Esophagus squamous epithelium (tissue), 4 donors: Measurements from ENCODE around the gene ODF4.
"Not testable (repeated sequence)": the region's sequence is repeated elsewhere in the genome, so short reads cannot be mapped to it uniquely, and the experiment has no call there.

Source experiments
- CTCF ChIP-seq, 6 experiments: fragments of 450-650 bp in 4 of 6; fragments of 200-600 bp in 2 of 6; sonication (generic) in 2 of 6; IDR thresholded peaks; one replicate each; pipeline ENCODE4 v1.5.1; 2016 to 2019; ENCODE audit warnings: antibody characterized with exemption in 6 of 6, mild to moderate bottlenecking in 4 of 6, moderate library complexity in 4 of 6
- POLR2A ChIP-seq, 4 donors: fragments of 450-650 bp; IDR thresholded peaks; one replicate each; pipeline ENCODE4 v1.6.1; 2017; ENCODE audit warnings: antibody characterized with exemption in 4 of 4, mild to moderate bottlenecking in 4 of 4, moderate library complexity in 3 of 4

- not testable (repeated sequence) for TF ChIP-seq CTCF, POLR2A (IDR thresholded peaks at IDR 0.05)
These were observed 38.5 kb downstream of the ODF4 start for GRCh38 chr17:8378117-8378516.
